WTC11 (cell line): ENCODE results near the gene CCDC69. TPM values are rescaled to one million over a fixed set of nuclear protein-coding genes. Genes with fewer than 3 reads are reported as not detected.
"Not testable (repeated sequence)": the region's sequence is repeated elsewhere in the genome, so short reads cannot be mapped to it uniquely, and the experiment has no call there.

Source experiments
- ATAC-seq: fragments of 200-7000 bp; cut with Tn5 transposase; 2 replicates; pipeline ENCODE4 v1.10.0; 2021; ENCODE audit warnings: mild to moderate bottlenecking, moderate library complexity
- CTCF ChIA-PET: fragments of 300-600 bp; sonication (Branson Sonifier 250); formaldehyde crosslinking; loops from one replicate; lab custom pipeline; 2021; ENCODE audit warnings: antibody characterized with exemption; lab: Charles Lee
- POLR2A ChIA-PET: fragments of 350-600 bp; sonication (Branson Sonifier 250); formaldehyde crosslinking; loops from one replicate; lab custom pipeline; 2021; ENCODE audit warnings: antibody characterized with exemption; lab: Charles Lee
- DNase-seq: peaks from one replicate; pipeline ENCODE4 v3.0.0; 2021; ENCODE audit warnings: low spot score
- H3K27ac Mint-ChIP-seq: 2 replicates; pipeline ENCODE4 v1.8.0; 2021; ENCODE audit warnings: mixed read lengths
- H3K27me3 Mint-ChIP-seq: 2 replicates; pipeline ENCODE4 v1.8.0; 2021; ENCODE audit warnings: low read depth, mild to moderate bottlenecking, moderate library complexity, mixed read lengths
- H3K36me3 Mint-ChIP-seq: 2 replicates; pipeline ENCODE4 v1.8.0; 2021; ENCODE audit warnings: mixed read lengths
- H3K4me1 Mint-ChIP-seq: 2 replicates; pipeline ENCODE4 v1.8.0; 2022; ENCODE audit warnings: mixed read lengths
- H3K4me3 Mint-ChIP-seq: 2 replicates; pipeline ENCODE4 v1.8.0; 2021; ENCODE audit warnings: mild to moderate bottlenecking, moderate library complexity, mixed read lengths
- H3K9me3 Mint-ChIP-seq: 2 replicates; pipeline ENCODE4 v1.8.0; 2021; ENCODE audit warnings: mixed read lengths
- ETV6 ChIP-seq: sonication (generic); formaldehyde crosslinking; IDR thresholded peaks from 2 replicates; pipeline ENCODE4 v1.8.1; 2022; ENCODE audit warnings: mild to moderate bottlenecking, missing genetic modification reagents
- GABPB1 ChIP-seq: sonication (generic); formaldehyde crosslinking; IDR thresholded peaks from 2 replicates; pipeline ENCODE4 v1.8.1; 2023; ENCODE audit warnings: mild to moderate bottlenecking, missing genetic modification reagents
- KAT7 ChIP-seq: sonication (generic); formaldehyde crosslinking; IDR thresholded peaks from 2 replicates; pipeline ENCODE4 v1.8.1; 2023; ENCODE audit warnings: missing genetic modification reagents, mild to moderate bottlenecking, borderline replicate concordance
- NR1H2 ChIP-seq: sonication (generic); formaldehyde crosslinking; IDR thresholded peaks from 2 replicates; pipeline ENCODE4 v1.9.0; 2021; ENCODE audit warnings: mild to moderate bottlenecking, moderate library complexity, missing genetic modification reagents
- ZNF396 ChIP-seq: fragments of 250-450 bp; sonication (Bioruptor Pico); IDR thresholded peaks from 2 replicates; pipeline ENCODE4 v1.8.0; 2021; ENCODE audit warnings: mild to moderate bottlenecking, moderate library complexity, borderline replicate concordance
- ZNF423 ChIP-seq: fragments of 250-450 bp; sonication (Bioruptor Pico); IDR thresholded peaks from 2 replicates; pipeline ENCODE4 v2.1.2; 2022; ENCODE audit warnings: mild to moderate bottlenecking, moderate library complexity
- total RNA-seq: library from RNA; stranded (reverse); gene quantifications from 3 replicates; pipeline ENCODE4 v1.2.3, GENCODE V29; 2021
- TF ChIP-seq, protein P1 (sequence below): sonication (generic); formaldehyde crosslinking; IDR thresholded peaks from 2 replicates; pipeline ENCODE4 v1.8.0; 2023; ENCODE audit warnings: mild to moderate bottlenecking, missing genetic modification reagents
- TF ChIP-seq, protein P2 (sequence below): fragments of 250-450 bp; sonication (Bioruptor Pico); IDR thresholded peaks from 2 replicates; pipeline ENCODE4 v1.9.0; 2021; ENCODE audit warnings: mild to moderate bottlenecking, borderline replicate concordance

The CCDC69 gene
- total RNA-seq, 1 experiment from 2014 or later, result 12.4 TPM

DNA sequence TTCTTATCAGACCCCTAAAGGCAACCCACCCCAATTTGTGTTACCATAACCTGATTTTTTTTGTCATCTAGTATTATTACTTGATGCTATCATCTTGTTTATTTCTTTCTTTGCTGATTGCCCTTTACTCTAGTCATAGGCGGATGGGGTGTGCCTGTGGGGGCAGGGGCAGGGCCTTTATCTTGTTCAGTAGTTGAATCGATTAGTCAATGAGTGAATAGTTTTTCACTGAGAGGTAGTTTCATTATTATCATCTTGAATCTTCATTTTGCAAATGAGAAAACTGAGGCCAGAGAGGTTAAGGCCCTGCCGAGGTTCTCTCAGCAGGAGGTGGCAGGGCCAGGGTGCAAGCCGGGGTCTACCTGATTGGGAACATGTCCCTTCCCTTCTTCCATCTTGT lies 19.7 kb upstream of the CCDC69 start:
- H3K27ac Mint-ChIP-seq, result no peak overlapping the region
- peaks cover 3% of the 10 kb centered on the region; the same call in 1 of the 2 replicates for H3K9me3 Mint-ChIP-seq
- POLR2A ChIA-PET, result no interaction called here
- no peaks in the 10 kb centered on the region for H3K36me3 Mint-ChIP-seq
- no peak for DNase-seq
- H3K4me3 Mint-ChIP-seq, result no peak overlapping the region
- peaks cover 25% of the 10 kb centered on the region for H3K4me1 Mint-ChIP-seq
- CTCF ChIA-PET, result no interaction called here
- ATAC-seq, result no peak
- no peak for TF ChIP-seq ZNF423
- TF ChIP-seq, protein P1, sequence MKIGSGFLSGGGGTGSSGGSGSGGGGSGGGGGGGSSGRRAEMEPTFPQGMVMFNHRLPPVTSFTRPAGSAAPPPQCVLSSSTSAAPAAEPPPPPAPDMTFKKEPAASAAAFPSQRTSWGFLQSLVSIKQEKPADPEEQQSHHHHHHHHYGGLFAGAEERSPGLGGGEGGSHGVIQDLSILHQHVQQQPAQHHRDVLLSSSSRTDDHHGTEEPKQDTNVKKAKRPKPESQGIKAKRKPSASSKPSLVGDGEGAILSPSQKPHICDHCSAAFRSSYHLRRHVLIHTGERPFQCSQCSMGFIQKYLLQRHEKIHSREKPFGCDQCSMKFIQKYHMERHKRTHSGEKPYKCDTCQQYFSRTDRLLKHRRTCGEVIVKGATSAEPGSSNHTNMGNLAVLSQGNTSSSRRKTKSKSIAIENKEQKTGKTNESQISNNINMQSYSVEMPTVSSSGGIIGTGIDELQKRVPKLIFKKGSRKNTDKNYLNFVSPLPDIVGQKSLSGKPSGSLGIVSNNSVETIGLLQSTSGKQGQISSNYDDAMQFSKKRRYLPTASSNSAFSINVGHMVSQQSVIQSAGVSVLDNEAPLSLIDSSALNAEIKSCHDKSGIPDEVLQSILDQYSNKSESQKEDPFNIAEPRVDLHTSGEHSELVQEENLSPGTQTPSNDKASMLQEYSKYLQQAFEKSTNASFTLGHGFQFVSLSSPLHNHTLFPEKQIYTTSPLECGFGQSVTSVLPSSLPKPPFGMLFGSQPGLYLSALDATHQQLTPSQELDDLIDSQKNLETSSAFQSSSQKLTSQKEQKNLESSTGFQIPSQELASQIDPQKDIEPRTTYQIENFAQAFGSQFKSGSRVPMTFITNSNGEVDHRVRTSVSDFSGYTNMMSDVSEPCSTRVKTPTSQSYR, result no peak
- H3K27me3 Mint-ChIP-seq, result peaks cover 4% of the 10 kb centered on the region

GRCh38 chr5:151243127-151243526 lies 19.2 kb upstream of the CCDC69 start:
- Mint-ChIP-seq H3K4me1 (peaks cover 29% of the 10 kb centered on the region), H3K9me3 (peaks cover 3% of the 10 kb centered on the region; the same call in 1 of the 2 replicates), H3K27me3 (no peaks in the 10 kb centered on the region; the same call in 1 of the 2 replicates), H3K36me3 (no peaks in the 10 kb centered on the region), H3K4me3 (no peak overlapping the region), H3K27ac (no peak overlapping the region)
- no peak for TF ChIP-seq GABPB1 (CRISPR knock-in tag)
- ChIA-PET POLR2A (no interaction called here), CTCF (no interaction called here)
- no peak for DNase-seq
- no peak for ATAC-seq

- Mint-ChIP-seq H3K4me3 (no peak overlapping the region), H3K4me1 (peaks cover 35% of the 10 kb centered on the region), H3K27ac (no peak overlapping the region), H3K36me3 (no peaks in the 10 kb centered on the region), H3K27me3 (no peaks in the 10 kb centered on the region), H3K9me3 (peaks cover 3% of the 10 kb centered on the region; the same call in 1 of the 2 replicates)
- POLR2A ChIA-PET, result interaction anchor here (0.7 kb wide), 1 partner anchor 105 kb away, joined by 3 read pairs; no protein-coding TSS in a partner anchor
- CTCF ChIA-PET, result interaction anchor here (0.7 to 5.2 kb wide), 12 partner anchors 9 to 411 kb away, joined by 3 to 70 read pairs (median 5); partner anchors contain the start of genes CCDC69 and GM2A
- TF ChIP-seq NR1H2 (CRISPR knock-in tag) (no peak), ZNF396 (CRISPR knock-in tag) (no peak), KAT7 (CRISPR knock-in tag) (no peak), ETV6 (no peak)
- TF ChIP-seq, protein P2, sequence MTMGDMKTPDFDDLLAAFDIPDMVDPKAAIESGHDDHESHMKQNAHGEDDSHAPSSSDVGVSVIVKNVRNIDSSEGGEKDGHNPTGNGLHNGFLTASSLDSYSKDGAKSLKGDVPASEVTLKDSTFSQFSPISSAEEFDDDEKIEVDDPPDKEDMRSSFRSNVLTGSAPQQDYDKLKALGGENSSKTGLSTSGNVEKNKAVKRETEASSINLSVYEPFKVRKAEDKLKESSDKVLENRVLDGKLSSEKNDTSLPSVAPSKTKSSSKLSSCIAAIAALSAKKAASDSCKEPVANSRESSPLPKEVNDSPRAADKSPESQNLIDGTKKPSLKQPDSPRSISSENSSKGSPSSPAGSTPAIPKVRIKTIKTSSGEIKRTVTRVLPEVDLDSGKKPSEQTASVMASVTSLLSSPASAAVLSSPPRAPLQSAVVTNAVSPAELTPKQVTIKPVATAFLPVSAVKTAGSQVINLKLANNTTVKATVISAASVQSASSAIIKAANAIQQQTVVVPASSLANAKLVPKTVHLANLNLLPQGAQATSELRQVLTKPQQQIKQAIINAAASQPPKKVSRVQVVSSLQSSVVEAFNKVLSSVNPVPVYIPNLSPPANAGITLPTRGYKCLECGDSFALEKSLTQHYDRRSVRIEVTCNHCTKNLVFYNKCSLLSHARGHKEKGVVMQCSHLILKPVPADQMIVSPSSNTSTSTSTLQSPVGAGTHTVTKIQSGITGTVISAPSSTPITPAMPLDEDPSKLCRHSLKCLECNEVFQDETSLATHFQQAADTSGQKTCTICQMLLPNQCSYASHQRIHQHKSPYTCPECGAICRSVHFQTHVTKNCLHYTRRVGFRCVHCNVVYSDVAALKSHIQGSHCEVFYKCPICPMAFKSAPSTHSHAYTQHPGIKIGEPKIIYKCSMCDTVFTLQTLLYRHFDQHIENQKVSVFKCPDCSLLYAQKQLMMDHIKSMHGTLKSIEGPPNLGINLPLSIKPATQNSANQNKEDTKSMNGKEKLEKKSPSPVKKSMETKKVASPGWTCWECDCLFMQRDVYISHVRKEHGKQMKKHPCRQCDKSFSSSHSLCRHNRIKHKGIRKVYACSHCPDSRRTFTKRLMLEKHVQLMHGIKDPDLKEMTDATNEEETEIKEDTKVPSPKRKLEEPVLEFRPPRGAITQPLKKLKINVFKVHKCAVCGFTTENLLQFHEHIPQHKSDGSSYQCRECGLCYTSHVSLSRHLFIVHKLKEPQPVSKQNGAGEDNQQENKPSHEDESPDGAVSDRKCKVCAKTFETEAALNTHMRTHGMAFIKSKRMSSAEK (CRISPR knock-in tag), result no peak
- DNase-seq (no peak), ATAC-seq (peak; percentile 48)
Observed at GRCh38 chr5:151240924-151241635, 17.2 kb upstream of the CCDC69 start.

DNA sequence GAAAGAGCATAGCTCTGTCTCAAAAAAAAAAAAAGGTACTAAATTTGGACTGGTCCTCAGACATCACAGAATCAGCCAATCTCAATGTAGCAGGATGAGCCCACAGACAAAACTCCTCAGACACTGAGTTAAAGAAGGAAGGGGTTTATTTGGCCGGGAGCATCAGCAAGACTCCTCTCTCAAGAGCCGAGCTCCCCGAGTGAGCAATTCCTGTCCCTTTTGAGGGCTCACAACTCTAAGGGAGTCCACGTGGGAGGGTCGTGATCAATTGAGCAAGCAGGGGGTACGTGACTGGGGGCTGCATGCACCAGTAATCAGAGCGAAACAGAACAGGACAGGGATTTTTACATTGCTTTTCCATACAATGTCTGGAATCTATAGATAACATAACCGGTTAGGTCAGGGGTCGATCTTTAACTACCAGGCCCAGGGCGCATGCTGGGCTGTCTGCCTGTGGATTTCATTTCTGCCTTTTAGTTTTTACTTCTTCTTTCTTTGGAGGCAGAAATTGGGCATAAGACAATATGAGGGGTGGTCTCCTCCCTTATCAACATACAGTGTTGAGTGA lies 16.5 kb upstream of the CCDC69 start:
- CTCF ChIA-PET, result interaction anchor here (0.9 to 5.2 kb wide), 8 partner anchors 13 to 189 kb away, joined by 4 to 70 read pairs (median 12); partner anchors contain the start of genes CCDC69 and GM2A

More for the DNA sequence above, 16.5 kb upstream of the CCDC69 start:
- H3K27ac Mint-ChIP-seq, DNase-seq, ATAC-seq, H3K9me3 Mint-ChIP-seq, H3K36me3 Mint-ChIP-seq, H3K27me3 Mint-ChIP-seq, POLR2A ChIA-PET, H3K4me3 Mint-ChIP-seq: not testable (repeated sequence)
- H3K4me1 Mint-ChIP-seq, result peaks cover 35% of the 10 kb centered on the region
